Hematopoietic multipotent progenitor cell (in vitro differentiated cells): ENCODE measurements around the gene APOL6. TPM values are rescaled to one million over a fixed set of nuclear protein-coding genes. Genes with fewer than 3 reads are reported as not detected.

Experiments
- DNase-seq, 3 donors: peaks; one replicate each; pipeline ENCODE4 v3.0.0-alpha.2; 2011 to 2015; ENCODE audit warnings: low read depth in 2 of 3, low spot score in 2 of 3
- total RNA-seq: library from RNA; depleted of rRNA; stranded (reverse); fragments of >200 nt; gene quantifications from one replicate; pipeline ENCODE4 v1.2.3, GENCODE V29; 2012

APOL6 gene
- total RNA-seq, 1 donor, result 12.9 TPM

- no peak for DNase-seq
These were observed 14.2 kb upstream of the APOL6 start for GRCh38 chr22:35634015-35634414.

GRCh38 chr22:35634943-35635540 is 13.2 kb upstream of the APOL6 start:
- no peak for DNase-seq

- DNase-seq, result no peak
These were observed 11.0 kb upstream of the APOL6 start for GRCh38 chr22:35637254-35637653.

GRCh38 chr22:35638001-35638400 is 10.2 kb upstream of the APOL6 start:
- no peak for DNase-seq

GRCh38 chr22:35638410-35638809 is 9.8 kb upstream of the APOL6 start:
- DNase-seq, result no peak

- no peak for DNase-seq
These were observed 6.6 kb upstream of the APOL6 start for GRCh38 chr22:35641494-35642120.

- no peak for DNase-seq
These were observed 5.9 kb upstream of the APOL6 start for GRCh38 chr22:35642305-35642741.

GRCh38 chr22:35643991-35644390 is 4.3 kb upstream of the APOL6 start:
- no peak for DNase-seq

GRCh38 chr22:35645646-35646045 is 2.6 kb upstream of the APOL6 start:
- no peak for DNase-seq

- no peak for DNase-seq
These were observed 844 bp downstream of the APOL6 start for GRCh38 chr22:35649026-35649553.

- DNase-seq, result no peak
These were observed 1.5 kb downstream of the APOL6 start for GRCh38 chr22:35649636-35650250.

GRCh38 chr22:35651085-35651484 is 2.8 kb downstream of the APOL6 start:
- no peak for DNase-seq

- no peak for DNase-seq
These were observed 5.6 kb downstream of the APOL6 start for GRCh38 chr22:35653824-35654223.

- no peak for DNase-seq
These were observed 8.1 kb downstream of the APOL6 start for GRCh38 chr22:35656284-35656752.

- DNase-seq, result no peak
These were observed 9.5 kb downstream of the APOL6 start for GRCh38 chr22:35657571-35658312.

GRCh38 chr22:35660291-35661127 is 12.3 kb downstream of the APOL6 start:
- peak; percentile 32 to 94 (median 80) for DNase-seq

- peak in 2 of 3 donors; percentile 39 to 57 for DNase-seq
These were observed 13.2 kb downstream of the APOL6 start for GRCh38 chr22:35661464-35661863.

- no peak for DNase-seq
These were observed 14.7 kb downstream of the APOL6 start for GRCh38 chr22:35662914-35663313.

GRCh38 chr22:35663371-35663770 is 15.1 kb downstream of the APOL6 start:
- no peak for DNase-seq

GRCh38 chr22:35664955-35665587 is 16.8 kb downstream of the APOL6 start:
- no peak for DNase-seq
